ENCODE measurements around the gene EPN1.

DNA sequence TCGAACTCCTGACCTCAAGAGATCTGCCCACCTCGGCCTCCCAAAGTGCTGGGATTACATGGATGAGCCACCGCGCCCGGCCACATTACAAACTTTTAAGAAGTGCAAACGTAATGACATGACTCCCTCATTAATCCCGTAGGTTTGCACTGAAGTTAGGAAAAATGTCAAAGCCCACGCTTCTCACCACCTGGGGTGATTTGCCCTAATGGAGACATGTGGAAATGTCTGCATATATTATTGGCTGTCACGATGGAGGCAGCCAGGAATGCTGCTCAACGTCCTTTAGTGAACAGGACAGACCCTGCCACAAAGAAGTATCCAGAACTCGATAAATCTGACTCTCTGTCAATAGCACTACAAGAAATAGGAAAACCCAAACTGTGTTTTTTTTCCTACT is 42.2 kb downstream of the EPN1 start:
- TF ChIP-seq POLR2A (IDR thresholded peaks at IDR 0.05; ENCODE audit: insufficient read depth in 1 of 2, low read depth in 2 of 2, low read length in 2 of 2): no peak
- no peak for TF ChIP-seq HINFP (CRISPR knock-in tag; IDR thresholded peaks at IDR 0.05; ENCODE audit: low read depth)
- TF ChIP-seq TCF7L2 (IDR thresholded peaks at IDR 0.05; ENCODE audit: low read depth, low read length): no peak
- TF ChIP-seq, protein P1, sequence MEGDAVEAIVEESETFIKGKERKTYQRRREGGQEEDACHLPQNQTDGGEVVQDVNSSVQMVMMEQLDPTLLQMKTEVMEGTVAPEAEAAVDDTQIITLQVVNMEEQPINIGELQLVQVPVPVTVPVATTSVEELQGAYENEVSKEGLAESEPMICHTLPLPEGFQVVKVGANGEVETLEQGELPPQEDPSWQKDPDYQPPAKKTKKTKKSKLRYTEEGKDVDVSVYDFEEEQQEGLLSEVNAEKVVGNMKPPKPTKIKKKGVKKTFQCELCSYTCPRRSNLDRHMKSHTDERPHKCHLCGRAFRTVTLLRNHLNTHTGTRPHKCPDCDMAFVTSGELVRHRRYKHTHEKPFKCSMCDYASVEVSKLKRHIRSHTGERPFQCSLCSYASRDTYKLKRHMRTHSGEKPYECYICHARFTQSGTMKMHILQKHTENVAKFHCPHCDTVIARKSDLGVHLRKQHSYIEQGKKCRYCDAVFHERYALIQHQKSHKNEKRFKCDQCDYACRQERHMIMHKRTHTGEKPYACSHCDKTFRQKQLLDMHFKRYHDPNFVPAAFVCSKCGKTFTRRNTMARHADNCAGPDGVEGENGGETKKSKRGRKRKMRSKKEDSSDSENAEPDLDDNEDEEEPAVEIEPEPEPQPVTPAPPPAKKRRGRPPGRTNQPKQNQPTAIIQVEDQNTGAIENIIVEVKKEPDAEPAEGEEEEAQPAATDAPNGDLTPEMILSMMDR (CRISPR knock-in tag; IDR thresholded peaks at IDR 0.05): no peak
- no peak for TF ChIP-seq SAFB2 (CRISPR knock-in tag; IDR thresholded peaks at IDR 0.05; ENCODE audit: borderline replicate concordance, low read depth)
- TF ChIP-seq, protein P2, sequence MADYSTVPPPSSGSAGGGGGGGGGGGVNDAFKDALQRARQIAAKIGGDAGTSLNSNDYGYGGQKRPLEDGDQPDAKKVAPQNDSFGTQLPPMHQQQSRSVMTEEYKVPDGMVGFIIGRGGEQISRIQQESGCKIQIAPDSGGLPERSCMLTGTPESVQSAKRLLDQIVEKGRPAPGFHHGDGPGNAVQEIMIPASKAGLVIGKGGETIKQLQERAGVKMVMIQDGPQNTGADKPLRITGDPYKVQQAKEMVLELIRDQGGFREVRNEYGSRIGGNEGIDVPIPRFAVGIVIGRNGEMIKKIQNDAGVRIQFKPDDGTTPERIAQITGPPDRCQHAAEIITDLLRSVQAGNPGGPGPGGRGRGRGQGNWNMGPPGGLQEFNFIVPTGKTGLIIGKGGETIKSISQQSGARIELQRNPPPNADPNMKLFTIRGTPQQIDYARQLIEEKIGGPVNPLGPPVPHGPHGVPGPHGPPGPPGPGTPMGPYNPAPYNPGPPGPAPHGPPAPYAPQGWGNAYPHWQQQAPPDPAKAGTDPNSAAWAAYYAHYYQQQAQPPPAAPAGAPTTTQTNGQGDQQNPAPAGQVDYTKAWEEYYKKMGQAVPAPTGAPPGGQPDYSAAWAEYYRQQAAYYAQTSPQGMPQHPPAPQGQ (CRISPR knock-in tag; IDR thresholded peaks at IDR 0.05; ENCODE audit: borderline replicate concordance): no peak
- no peak for TF ChIP-seq ZKSCAN1 (IDR thresholded peaks at IDR 0.05; ENCODE audit: low read length)
- TF ChIP-seq CBFB (CRISPR knock-in tag; IDR thresholded peaks at IDR 0.05): no peak
- no peak for TF ChIP-seq EZH2 (conservative IDR thresholded peaks at IDR 0.05; ENCODE audit: low read depth, low read length)
- TF ChIP-seq ZSCAN31 (CRISPR knock-in tag; IDR thresholded peaks at IDR 0.05; ENCODE audit: low read depth): no peak
- TF ChIP-seq ZNF513 (CRISPR knock-in tag; conservative IDR thresholded peaks at IDR 0.05): no peak
